ENCODE measurements around the gene TMEM59L. TPM values are rescaled to one million over a fixed set of nuclear protein-coding genes. Genes with fewer than 3 reads are reported as not detected.
A peak's percentile ranks its signal among the peaks of the same experiment; 100 is the strongest.

Gene TMEM59L
- total RNA-seq, 1 donor from 2014 or later, result 5.6 TPM

DNA sequence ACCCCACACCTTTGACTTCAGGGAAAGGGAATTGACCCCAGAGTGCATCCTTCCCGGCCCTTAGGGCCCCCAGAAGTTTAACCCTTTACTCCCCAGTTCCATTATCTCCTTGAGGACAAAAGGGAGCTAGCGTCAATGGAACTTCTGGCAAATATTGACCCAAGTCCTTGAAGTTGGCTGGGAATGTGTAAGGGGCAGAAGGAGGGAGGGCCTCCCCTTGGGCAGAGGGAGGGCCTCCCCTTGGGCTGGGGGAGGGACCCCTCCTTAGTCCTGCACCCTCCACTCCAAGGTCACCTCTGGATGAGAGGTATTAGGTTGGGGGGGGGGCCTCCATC is 3.0 kb upstream of the TMEM59L start:
- H4K20me1 ChIP-seq (ENCODE audit: insufficient read depth, low read length), result peaks cover 19% of the 10 kb centered on the region
- H3K79me2 ChIP-seq (ENCODE audit: insufficient read depth, low read length), result no peaks in the 10 kb centered on the region
- H3K9me3 Mint-ChIP-seq (ENCODE audit: unreplicated experiment), result no peaks in the 10 kb centered on the region
- no peaks in the 10 kb centered on the region for H3K36me3 ChIP-seq (ENCODE audit: insufficient read depth, low read length)
- peaks cover 7% of the 10 kb centered on the region for H3K4me1 Mint-ChIP-seq (ENCODE audit: low read depth, unreplicated experiment)
- H3K36me3 Mint-ChIP-seq (ENCODE audit: low read depth, unreplicated experiment), result peaks cover 3% of the 10 kb centered on the region
- peaks cover 59% of the 10 kb centered on the region for H3K27me3 Mint-ChIP-seq (ENCODE audit: low read depth, unreplicated experiment)
- no peak overlapping the region for H3K27ac ChIP-seq (ENCODE audit: low read depth, low read length)
- DNase-seq (ENCODE audit: low read depth), result no peak
- peaks cover 65% of the 10 kb centered on the region for H3K27me3 ChIP-seq (ENCODE audit: insufficient read depth, low read length)
- H3K27ac Mint-ChIP-seq (ENCODE audit: unreplicated experiment), result no peak overlapping the region
- no peak overlapping the region for H3K4me2 ChIP-seq (ENCODE audit: low read length)
- H2AFZ ChIP-seq (ENCODE audit: low read depth, low read length), result no peak overlapping the region
- H3K4me1 ChIP-seq (ENCODE audit: insufficient read depth, low read length), result peaks cover 9% of the 10 kb centered on the region
- no peak overlapping the region for H3K4me3 ChIP-seq (ENCODE audit: insufficient read depth, low read depth, low read length)
- H3K9me3 ChIP-seq (ENCODE audit: insufficient read depth, low read depth, low read length), result no peaks in the 10 kb centered on the region
- FAIRE-seq, result no peak
- no peak overlapping the region for H3K4me3 Mint-ChIP-seq (ENCODE audit: unreplicated experiment)
- TF ChIP-seq, protein P1, sequence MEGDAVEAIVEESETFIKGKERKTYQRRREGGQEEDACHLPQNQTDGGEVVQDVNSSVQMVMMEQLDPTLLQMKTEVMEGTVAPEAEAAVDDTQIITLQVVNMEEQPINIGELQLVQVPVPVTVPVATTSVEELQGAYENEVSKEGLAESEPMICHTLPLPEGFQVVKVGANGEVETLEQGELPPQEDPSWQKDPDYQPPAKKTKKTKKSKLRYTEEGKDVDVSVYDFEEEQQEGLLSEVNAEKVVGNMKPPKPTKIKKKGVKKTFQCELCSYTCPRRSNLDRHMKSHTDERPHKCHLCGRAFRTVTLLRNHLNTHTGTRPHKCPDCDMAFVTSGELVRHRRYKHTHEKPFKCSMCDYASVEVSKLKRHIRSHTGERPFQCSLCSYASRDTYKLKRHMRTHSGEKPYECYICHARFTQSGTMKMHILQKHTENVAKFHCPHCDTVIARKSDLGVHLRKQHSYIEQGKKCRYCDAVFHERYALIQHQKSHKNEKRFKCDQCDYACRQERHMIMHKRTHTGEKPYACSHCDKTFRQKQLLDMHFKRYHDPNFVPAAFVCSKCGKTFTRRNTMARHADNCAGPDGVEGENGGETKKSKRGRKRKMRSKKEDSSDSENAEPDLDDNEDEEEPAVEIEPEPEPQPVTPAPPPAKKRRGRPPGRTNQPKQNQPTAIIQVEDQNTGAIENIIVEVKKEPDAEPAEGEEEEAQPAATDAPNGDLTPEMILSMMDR (IDR thresholded peaks at IDR 0.05; ENCODE audit: insufficient read depth, low read depth, low read length), result no peak
- no peak for TF ChIP-seq EZH2 (IDR thresholded peaks at IDR 0.05; ENCODE audit: insufficient read depth, low read length)
- H3K9ac ChIP-seq (ENCODE audit: low read length), result no peak overlapping the region

DNA sequence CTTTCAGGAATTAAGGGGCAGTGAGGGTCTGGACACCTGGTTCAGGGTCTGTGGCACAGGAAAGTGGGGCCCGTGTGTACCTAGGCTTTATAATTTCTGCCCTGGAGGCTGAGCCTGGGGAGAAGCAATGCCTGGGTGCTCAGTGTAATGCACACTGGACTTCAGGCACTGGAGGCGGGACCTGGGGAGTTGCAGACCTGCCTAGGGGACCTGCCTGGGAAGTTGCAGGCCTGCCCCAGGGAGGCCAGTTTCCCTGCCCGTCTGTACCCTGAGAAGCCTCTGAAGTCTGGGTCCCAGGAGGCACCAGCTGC is 2.5 kb upstream of the TMEM59L start:
- FAIRE-seq, result no peak
- H3K4me3 ChIP-seq (ENCODE audit: insufficient read depth, low read depth, low read length), result no peak overlapping the region
- no peaks in the 10 kb centered on the region for H3K9me3 ChIP-seq (ENCODE audit: insufficient read depth, low read depth, low read length)
- DNase-seq (ENCODE audit: low read depth), result no peak
- no peaks in the 10 kb centered on the region for H3K36me3 ChIP-seq (ENCODE audit: insufficient read depth, low read length)
- Mint-ChIP-seq H3K27me3 (ENCODE audit: low read depth, unreplicated experiment) (peaks cover 60% of the 10 kb centered on the region), H3K27ac (ENCODE audit: unreplicated experiment) (no peak overlapping the region), H3K9me3 (ENCODE audit: unreplicated experiment) (peaks cover 3% of the 10 kb centered on the region), H3K4me3 (ENCODE audit: unreplicated experiment) (no peak overlapping the region), H3K4me1 (ENCODE audit: low read depth, unreplicated experiment) (peaks cover 7% of the 10 kb centered on the region), H3K36me3 (ENCODE audit: low read depth, unreplicated experiment) (peaks cover 3% of the 10 kb centered on the region)
- H3K79me2 ChIP-seq (ENCODE audit: insufficient read depth, low read length), result no peaks in the 10 kb centered on the region
- no peak overlapping the region for H3K9ac ChIP-seq (ENCODE audit: low read length)
- no peak overlapping the region for H3K4me2 ChIP-seq (ENCODE audit: low read length)
- peaks cover 65% of the 10 kb centered on the region for H3K27me3 ChIP-seq (ENCODE audit: insufficient read depth, low read length)
- TF ChIP-seq, protein P1 (IDR thresholded peaks at IDR 0.05; ENCODE audit: insufficient read depth, low read depth, low read length), result no peak
- TF ChIP-seq EZH2 (IDR thresholded peaks at IDR 0.05; ENCODE audit: insufficient read depth, low read length), result no peak
- H4K20me1 ChIP-seq (ENCODE audit: insufficient read depth, low read length), result peaks cover 19% of the 10 kb centered on the region
- no peak overlapping the region for H3K27ac ChIP-seq (ENCODE audit: low read depth, low read length)
- H2AFZ ChIP-seq (ENCODE audit: low read depth, low read length), result no peak overlapping the region
- peaks cover 9% of the 10 kb centered on the region for H3K4me1 ChIP-seq (ENCODE audit: insufficient read depth, low read length)

DNA sequence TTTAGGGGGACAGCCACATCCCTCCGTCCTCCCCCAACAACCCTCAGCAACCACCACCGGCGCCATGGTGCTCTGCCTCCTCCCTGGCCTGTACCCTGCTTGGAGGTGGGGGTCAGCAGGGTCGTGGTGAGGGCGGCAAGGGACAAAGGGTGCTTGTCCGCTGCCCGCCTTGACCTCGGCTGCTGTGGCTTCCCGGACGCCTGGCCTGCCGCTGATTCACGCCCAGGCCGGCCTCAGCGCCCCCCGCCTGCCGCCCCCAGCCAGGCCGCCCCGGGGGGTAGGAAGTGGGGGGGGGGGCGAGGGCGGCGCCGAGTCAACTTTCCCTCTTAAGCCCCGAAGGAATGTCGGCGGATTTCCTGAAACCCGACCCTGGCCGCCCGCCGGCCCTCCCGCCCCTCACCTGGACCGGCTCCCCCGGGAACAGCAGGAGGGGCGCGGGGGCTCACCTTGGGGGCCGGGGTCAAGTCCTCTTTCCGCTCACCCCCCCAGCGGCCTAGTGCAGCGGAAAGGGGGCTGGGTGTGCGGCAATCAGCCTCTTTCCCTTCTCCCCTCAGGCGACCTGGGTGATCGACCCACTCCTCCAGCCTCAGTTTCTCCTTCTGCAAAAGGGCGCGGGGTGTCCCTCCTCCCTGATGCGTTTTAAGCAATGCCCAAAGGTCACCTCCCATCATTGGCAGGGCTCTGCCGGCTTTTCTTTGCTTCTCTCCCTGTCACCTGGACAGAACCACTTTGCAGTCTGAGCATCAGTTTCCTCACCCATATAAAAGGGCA is 1.9 kb upstream of the TMEM59L start:
- FAIRE-seq, result no peak

More for the DNA sequence above, 1.9 kb upstream of the TMEM59L start:
- Histone ChIP-seq H3K36me3 (ENCODE audit: insufficient read depth, low read length) (no peaks in the 10 kb centered on the region), H3K27me3 (ENCODE audit: insufficient read depth, low read length) (peaks cover 62% of the 10 kb centered on the region), H3K4me3 (ENCODE audit: insufficient read depth, low read depth, low read length) (no peak overlapping the region), H3K27ac (ENCODE audit: low read depth, low read length) (no peak overlapping the region), H3K4me1 (ENCODE audit: insufficient read depth, low read length) (peaks cover 9% of the 10 kb centered on the region), H3K9me3 (ENCODE audit: insufficient read depth, low read depth, low read length) (no peaks in the 10 kb centered on the region), H4K20me1 (ENCODE audit: insufficient read depth, low read length) (peaks cover 19% of the 10 kb centered on the region), H3K79me2 (ENCODE audit: insufficient read depth, low read length) (no peaks in the 10 kb centered on the region), H2AFZ (ENCODE audit: low read depth, low read length) (no peak overlapping the region), H3K9ac (ENCODE audit: low read length) (no peak overlapping the region), H3K4me2 (ENCODE audit: low read length) (peak overlapping the region; percentile 14)
- Mint-ChIP-seq H3K27me3 (ENCODE audit: low read depth, unreplicated experiment) (peaks cover 59% of the 10 kb centered on the region), H3K9me3 (ENCODE audit: unreplicated experiment) (peaks cover 4% of the 10 kb centered on the region), H3K4me3 (ENCODE audit: unreplicated experiment) (peak overlapping the region; percentile 70), H3K27ac (ENCODE audit: unreplicated experiment) (no peak overlapping the region), H3K36me3 (ENCODE audit: low read depth, unreplicated experiment) (no peaks in the 10 kb centered on the region), H3K4me1 (ENCODE audit: low read depth, unreplicated experiment) (peaks cover 5% of the 10 kb centered on the region)
- TF ChIP-seq EZH2 (IDR thresholded peaks at IDR 0.05; ENCODE audit: insufficient read depth, low read length), result peak; percentile 83
- TF ChIP-seq, protein P1 (IDR thresholded peaks at IDR 0.05; ENCODE audit: insufficient read depth, low read depth, low read length), result no peak
- DNase-seq (ENCODE audit: low read depth), result no peak
